ENCODE results near the gene EEPD1.

GRCh38 chr7:36283711-36284130 lies 130.7 kb downstream of the EEPD1 start:
- TF ChIP-seq CTCF (IDR thresholded peaks at IDR 0.05) (no peak), POLR2A (IDR thresholded peaks at IDR 0.05) (no peak)
